HL-60/S4 (cell line): ENCODE results near the gene CELA3B.
"Not testable (repeated sequence)": the region's sequence is repeated elsewhere in the genome, so short reads cannot be mapped to it uniquely, and the experiment has no call there.

Experiments used
- in situ Hi-C: fragments of 300-500 bp; cut with MboI; formaldehyde crosslinking; loops from 2 replicates; pipeline ENCODE4 v1.14.3; 2022; ENCODE audit warnings: low sequenced_read_pairs

The CELA3B gene, protein sequence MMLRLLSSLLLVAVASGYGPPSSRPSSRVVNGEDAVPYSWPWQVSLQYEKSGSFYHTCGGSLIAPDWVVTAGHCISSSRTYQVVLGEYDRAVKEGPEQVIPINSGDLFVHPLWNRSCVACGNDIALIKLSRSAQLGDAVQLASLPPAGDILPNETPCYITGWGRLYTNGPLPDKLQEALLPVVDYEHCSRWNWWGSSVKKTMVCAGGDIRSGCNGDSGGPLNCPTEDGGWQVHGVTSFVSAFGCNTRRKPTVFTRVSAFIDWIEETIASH

DNA sequence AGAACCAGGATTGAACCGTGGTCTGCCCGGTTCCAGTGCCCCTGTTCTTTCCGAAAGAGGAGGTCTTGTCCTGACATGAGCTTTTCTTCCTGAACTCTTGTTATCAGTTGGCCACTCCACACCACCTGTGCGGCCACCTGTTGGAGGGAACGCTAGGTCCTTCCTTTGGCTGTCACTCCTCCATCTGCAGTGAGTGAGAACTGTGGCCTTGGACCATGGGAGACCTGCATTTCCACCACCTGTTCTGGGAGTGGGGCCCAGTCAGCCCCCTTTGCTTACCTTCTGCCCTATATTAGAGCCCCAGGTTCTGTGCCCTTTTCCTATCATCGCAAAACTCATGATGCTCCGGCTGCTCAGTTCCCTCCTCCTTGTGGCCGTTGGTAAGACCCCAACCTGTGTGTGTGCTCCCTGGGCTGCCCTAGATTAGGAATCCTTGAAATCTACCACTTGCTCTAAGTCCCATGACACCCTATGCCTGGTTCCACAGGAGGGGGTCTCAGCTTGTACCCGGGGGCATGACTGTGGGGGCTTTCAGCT, at the start of gene CELA3B:
Gene CELA3B (plus strand): TSS at position 320 of the 537 bp plus-strand sequence. CDS start 18 bp downstream, at position 338.
- in situ Hi-C loops: not testable (repeated sequence)

DNA sequence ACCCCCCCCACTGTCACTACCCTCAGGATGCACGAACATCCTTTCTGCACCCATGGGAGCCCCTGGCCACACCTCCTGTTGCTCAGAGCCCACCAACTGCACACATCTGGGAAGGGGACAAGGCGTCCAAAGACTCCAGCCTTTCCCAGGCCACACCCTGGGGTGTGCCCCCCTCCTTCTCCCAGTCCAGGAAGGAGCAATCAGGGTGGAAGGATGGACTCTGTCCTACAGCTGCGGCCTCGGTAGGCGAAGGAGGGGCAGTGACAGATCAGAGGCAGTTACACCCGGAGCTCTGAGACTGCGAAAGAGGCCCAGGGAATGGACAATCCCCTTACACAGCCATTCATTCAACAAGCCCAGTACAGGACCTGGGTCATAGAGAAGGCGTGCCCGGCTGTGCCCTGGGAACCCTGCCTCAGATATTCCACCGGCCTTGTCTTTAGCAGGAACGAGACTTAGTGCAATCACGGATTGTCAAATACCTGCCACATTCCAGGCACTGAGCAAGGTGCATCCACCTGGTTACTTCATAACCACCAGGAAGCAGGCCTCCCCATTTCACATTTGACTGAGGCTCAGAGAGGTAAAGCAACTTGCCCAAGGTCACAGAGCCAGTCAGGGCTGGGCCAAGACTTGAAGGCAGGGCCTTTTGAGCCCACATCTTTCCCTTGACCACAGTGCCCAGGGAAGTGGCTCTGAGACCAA, 49.1 kb upstream of the CELA3B start:
- in situ Hi-C loops: no loop called here

DNA sequence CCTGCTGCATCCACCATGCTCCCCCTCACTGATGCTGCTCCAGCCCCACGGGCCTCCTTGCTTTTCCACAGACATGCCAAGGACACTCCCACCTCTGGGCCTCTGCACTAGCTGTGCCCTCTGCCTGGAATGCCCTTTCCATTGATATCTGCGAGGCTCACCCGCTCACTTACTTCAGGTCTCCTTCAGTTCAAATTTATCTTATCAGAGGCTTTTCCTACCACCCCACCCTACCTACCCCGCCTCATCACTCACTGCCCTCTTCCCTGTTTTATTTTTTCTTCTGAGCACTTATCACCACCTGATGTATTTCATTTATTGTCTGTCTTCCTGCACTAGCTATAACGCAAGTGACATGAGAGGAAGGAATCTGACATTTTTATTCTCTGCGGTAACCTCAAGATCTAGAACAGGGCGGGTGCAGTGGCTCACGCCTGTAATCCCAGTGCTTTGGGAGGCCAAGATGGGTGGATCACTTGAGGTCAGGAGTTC, 46.7 kb upstream of the CELA3B start:
- in situ Hi-C loops: no loop called here

DNA sequence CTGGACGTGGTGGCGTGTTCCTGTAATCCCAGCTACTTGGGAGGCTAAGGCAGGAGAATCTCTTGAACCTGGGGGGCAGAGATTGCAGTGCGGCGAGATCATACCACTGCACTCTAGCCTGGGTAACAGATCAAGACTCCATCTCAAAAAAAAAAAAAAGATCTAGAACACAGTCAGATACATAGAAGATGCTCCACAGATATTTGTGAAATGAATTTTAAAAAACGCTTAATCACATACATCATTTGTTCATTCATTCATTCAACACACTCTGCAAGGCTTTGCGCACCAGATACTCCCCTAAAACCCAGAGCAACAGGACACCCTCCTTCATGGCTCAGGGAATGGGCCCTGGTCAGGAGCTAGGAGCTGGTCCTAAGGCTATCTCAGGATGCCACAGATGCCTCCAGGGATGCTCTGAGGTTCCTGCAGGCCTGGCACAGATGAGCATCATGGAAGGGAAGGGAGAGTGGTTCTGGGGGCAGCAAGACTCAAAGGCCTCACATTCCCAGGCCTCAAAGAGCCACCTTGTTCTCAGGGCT, 46.1 kb upstream of the CELA3B start:
- in situ Hi-C loops: no loop called here

DNA sequence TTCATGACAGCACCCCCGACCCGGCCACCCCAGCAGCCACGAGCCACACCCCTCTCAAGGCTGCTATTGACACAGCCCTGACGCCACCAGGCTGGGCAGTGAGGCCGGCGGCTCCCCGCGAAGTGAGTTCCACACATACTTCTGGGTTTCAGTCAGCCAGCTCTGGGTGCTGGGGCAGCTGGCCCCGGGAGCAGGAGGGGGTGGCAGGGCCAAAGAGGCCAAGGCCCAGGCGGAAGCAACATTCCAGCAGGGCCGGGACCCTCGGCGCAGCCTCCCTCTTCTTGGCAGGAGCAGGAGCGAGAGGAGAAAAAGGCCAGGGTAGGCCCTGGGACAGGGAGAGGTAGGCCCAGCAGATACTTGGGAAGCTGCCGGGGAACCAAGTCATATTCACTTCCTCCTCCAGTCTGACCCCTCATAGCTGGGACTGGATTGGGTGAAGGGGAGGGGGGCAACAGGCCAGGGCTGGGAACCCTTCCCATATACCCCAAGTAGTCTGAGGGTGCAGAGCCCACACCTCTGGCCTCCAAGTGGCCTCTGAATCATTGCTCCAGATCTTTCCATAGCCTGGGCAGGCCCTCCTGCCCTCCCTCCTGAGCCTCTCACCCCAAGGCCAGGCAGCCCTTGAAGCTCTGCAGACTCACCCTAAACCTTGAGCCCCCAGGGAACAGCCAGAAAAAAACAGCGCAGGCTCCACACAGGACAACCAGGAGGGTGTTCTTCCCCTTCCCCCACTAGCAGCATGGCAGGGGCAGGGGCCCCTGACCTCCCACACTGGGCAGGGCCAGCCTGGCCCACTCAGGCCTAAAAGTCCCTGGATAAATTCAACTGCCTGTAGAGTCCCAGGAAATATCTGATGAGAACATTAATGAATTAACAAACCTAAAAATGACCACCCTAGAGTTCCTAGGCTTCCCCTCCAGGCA, 45.4 kb upstream of the CELA3B start:
- in situ Hi-C loops: no loop called here

DNA sequence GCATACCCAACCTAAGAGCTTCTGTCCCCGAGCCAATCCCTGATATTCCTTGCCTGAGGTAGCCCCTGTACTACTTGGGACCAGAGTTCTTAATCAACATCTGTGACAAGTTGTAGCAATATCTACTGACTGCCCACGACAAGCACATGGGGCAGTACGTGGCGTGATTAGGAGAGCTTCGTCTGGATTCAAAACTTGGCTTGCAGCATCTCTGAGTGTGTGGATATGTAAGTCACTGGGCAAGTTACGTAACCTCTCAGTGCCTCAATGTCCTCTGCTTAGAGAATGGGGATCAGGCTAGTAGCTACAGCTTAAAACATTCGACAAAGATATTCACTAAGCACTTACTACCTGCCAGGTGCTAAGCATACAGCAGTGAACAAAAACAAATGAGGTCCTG, 44.7 kb upstream of the CELA3B start:
- in situ Hi-C loops: no loop called here

DNA sequence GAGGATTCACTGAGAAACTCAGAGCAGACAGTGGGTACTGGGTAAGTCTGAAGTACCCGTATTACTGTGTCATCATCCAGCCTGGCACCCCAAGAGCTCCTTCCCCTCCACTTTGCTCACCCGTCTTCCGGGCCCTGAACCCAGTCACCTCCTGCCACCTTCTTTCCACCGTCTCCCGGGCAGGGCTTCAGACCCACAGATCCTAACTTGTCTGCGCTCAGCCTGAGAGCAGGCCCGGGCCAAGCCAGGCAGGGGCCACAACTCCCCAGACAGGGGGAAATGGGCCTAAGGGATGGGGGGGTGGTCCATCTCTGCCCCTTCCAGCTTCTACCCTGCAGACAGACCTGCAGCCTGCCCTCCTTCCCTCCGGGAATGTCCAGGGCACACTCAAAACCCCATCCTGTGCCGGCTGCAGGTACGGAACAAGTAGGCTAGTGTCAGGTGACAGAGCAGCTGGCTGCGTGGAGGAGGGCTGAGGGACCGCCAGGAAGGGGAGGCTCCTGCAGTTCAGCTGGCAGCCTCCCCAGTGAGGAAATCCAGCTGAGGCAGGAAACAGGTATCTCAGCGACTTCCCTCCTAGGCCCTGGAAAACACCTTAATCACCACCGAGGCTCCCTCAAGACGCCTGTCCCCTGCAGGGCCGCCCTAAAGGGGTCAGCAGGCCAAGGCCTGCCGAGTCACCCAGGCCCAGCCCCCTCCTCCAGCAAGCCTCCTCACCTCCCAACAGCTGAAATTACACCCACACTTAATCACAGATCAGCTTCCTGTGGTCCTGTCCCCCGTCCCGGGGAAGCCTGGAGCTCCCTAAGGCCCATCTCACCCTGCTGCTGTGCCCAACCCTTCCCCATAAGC, 43.2 kb upstream of the CELA3B start:
- in situ Hi-C loops: no loop called here

DNA sequence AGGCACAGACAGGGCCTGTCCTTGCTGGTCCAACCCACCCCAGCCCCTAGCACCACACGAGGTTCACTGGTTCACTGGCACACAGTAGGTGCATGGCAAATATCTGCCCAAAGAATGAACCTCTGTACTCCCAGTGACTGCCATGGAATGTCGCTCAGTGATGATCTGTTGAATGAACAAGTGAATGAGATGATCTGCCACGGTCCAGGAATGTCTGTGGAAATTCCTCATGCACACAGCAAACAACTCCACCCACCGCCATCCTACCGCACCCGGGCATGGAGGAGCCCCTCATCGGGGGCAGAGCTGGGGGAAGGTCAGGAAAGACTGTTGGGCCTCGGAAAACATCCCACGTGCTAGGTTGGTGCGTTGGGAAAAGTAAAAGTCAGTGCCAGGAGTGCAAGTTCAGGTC, 41.4 kb upstream of the CELA3B start:
- in situ Hi-C loops: no loop called here

DNA sequence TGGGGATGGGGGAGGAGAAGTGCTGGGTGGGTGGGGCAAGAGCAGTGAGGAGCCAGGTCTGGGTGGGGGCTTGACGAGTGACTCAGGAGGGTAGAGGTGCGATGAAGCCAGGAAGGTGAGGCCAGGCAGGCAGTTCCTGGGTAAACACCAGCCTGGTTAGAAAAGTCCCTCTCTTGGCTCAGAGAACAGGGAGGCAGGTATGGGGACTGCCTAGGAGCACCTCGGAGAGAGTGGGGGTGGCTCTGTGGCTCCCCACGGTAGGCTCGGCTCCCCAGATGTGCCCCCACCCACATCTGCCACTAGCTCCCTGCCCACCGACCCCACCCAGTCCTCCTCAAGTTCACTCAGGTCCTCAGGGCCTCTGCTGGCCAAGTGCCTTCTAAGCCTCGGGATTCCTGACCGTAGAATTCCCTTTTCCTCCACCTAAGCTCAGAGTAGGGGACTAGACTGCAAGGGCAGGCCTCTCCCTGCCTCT, 40.9 kb upstream of the CELA3B start:
- in situ Hi-C loops: no loop called here

DNA sequence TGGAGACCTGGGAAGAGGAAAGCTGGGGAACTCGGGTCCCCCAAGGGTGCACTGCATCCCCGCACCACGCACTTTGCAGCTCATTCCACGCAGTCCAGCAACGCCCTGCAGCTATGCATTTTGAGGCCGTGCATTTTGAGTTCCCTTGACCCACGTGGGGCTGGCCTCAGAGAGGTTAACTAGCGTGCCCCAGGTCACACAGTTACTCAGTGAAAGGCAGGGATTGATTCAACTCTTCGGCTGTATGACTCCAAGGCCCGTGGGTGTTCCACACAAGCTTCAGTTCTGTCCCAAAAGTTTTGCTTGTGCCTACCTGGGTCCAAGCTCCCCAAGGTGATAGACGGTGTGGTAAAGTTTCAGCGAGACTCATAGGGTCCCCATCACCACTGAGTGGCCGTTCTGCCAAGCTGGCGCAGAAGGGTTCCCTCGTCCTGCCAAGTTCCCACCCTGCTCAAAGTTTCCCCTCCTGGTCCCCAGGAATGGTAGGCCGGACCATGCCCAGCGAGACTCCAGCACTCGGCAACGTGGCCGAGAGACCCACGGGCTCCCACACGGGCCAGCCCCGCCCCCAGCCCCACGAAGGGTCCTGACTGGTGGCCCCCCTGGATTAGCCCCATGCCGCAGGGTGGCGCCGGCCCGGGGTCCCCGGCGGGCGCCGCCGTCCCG, 40.3 kb upstream of the CELA3B start:
- in situ Hi-C loops: no loop called here

DNA sequence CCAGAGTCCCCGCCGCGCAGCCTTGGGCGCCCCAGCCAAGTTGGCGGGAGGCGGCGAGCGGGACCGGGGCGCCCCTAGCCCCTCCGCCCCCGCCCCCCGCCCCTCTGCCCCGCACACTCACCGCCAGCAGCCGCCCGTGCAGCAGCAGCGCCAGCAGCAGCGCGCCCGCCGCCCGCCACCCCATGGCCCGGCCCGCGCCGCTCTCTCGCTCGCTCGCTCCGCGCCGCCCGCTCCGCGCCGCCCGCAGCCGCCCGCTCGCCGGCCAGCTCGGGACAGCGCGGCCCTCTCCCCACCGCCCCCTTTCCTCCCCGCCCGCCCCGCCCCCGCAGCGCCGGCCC, 39.8 kb upstream of the CELA3B start, which contains the start of gene HSPG2:
Gene HSPG2 (minus strand): TSS at position 277 of the 338 bp plus-strand sequence. CDS start 93 bp downstream, at position 184.
- in situ Hi-C loops: no loop called here

DNA sequence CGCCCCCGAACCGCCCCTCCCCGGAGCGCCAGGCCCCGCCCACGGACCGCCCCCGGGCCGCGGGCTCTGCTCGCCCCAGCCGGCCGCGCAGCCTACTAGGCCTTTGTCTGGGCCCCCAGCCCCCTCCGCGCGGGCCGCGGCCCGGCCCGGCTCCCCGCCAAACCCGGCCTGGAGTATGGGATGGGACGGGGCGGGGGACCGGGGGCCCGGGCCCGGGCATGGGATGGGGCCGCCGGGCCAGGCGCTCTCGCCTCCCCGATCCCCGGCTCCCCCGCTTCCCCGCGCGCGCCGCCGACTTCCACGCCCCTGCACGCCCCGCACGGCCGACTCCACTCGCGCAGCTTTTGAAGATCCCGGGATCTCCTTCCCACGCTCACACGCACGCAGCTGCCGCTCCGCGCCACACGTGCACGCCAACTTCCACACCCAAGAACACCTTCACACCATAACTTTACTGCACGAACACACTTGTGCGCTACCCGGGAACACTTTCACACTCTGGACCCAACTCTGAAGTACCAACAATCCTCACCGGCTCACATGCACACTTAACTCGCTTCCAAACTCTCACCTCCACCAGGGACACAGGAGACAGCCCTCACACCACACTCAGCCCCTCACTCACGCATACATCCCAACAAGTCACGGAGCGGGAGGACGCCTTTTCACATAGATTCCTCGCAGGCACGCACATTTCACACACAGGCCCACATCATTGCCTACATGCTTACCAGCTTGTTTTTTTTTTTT, 39.3 kb upstream of the CELA3B start:
- in situ Hi-C loops: no loop called here

DNA sequence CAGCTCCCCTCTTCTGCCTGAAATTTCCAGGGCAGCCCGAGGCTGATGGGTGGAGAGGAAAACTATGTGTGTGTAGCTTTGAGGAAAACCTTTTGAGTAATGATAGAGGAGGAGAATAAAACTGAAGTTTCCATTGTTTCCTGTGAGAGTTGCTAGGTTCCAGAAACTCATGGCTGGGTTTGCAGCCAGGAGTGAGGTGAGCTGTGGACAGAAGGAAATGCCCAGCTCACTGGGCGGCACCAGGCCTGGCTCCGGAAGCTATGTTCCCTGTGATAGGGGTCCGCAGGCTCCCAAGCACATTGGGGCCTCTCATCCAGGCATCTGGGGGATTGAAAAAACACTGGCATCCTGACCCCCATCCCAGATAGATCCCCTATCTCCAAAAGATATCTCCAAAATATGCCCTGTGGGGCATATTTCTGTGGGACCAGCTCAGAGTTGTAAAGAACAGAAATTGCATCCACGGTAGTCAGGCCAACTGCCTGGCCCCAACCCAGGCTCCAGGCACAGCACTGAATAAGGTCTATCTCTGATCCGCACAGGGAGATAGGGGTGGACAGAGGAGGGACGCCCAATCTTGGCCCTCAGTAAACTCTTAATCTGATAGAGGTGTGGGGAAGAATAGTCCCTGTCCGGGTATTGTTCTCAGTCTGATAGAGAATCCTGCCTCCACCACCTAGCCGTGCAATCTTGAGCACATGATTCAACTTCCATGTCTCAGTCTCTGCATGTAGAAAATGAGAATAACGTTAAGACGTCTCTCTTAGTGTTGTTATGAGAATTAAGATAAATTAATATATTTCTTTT, 37.9 kb upstream of the CELA3B start:
- in situ Hi-C loops: no loop called here

DNA sequence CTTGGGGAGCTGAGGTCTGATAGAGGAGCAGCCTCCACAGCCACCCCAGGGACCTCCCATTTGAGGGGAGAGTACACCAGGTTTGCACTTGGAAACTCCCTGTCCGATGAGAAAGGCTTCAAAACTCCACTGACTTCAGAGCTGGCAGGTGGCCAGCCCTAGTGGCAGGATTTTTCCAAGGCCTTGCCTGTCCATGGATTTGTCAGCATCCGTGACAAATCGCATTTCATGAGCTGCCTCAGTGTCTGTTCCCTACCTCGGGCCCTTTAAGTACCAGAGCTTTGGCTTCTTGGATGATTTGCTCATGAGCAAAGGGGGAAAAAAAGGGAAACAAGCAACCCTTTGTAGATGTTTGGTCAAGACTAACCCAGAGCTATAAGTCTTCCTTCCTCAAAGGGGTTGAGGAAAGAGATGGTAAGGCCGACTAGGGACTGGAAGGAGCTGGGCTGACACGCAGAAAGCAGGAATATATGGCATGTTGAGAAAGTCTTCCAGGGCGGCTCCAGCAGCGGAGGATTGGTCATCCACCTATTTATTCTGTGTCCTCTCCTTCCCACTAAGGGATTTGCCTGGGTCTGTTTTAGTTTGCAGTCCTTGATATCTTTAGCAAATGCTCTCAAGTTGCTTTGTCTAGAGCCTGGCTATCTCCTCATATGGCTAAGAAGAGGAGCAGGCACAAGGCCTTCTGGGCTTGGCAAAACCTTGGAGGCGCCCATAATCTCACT, 37.0 kb upstream of the CELA3B start:
- in situ Hi-C loops: no loop called here

DNA sequence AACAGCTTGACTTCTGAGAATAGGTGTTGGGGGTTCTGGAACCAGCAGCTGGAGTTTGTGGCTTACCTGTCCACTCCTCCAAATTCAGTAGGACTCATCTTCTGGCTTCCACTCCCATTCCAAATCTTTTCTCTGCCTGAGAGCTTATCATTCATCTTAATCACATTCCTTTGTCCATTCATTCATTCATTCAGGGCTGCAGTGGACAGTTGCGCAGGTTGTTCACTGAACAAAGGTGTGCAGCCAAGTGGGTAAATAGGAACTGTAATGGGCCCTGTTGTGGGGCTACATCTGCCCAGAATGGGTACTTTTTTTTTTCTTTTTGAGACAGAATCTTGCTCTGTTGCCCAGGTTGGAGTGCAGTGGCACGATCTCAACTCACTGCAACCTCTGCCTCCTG, 36.3 kb upstream of the CELA3B start:
- in situ Hi-C loops: no loop called here

DNA sequence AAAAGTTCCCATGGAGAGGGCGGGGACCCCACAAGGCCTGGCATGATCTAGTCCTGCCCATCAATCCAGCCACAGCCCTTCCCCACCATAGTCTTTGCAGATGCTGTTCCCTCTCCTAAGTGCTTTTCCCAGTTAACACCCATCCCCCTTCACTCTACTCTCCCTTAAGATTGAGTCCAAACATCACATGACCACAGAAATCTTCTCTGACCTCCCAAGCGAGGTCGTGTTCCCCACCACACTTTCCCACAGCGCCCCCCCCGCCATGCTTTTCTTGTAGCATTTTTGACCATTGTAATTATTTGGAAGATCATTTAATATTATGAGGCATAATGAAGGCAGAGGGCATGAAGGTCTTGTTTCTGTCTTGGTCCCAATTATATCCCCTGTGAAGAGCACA, 35.5 kb upstream of the CELA3B start:
- in situ Hi-C loops: no loop called here

DNA sequence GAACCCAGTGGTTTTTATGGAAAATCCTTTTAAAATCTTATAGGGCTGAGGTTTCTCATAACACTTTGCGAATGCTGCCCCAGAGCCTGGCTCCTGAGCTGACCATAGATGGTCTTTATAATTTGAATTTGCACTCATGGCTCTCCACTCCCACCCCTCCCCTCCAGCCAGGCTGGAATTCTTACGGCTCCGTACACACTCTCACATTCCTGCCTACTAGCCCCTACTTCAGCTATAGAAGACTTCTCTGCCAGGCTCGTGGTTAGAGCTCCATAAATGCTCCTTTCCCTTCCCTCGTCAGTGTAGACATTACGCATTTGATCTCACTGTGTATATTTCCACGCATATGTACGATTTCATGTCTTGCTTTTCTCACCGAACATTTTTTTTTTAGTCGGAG, 34.4 kb upstream of the CELA3B start:
- in situ Hi-C loops: no loop called here
